Gastroesophageal sphincter (tissue), 3 donors: Measurements from ENCODE around the gene LIN7C.

Experiments
- EP300 ChIP-seq: sonication (generic); formaldehyde crosslinking; IDR thresholded peaks from one replicate; pipeline ENCODE4 v1.6.1; 2017; ENCODE audit warnings: antibody characterized with exemption, mild to moderate bottlenecking
- POLR2A ChIP-seq, 2 donors: fragments of 450-650 bp; IDR thresholded peaks; one replicate each; pipeline ENCODE4 v1.6.1; 2017; ENCODE audit warnings: antibody characterized with exemption in 2 of 2, mild to moderate bottlenecking in 2 of 2, moderate library complexity in 1 of 2
- POLR2AphosphoS5 ChIP-seq: sonication (generic); formaldehyde crosslinking; IDR thresholded peaks from one replicate; pipeline ENCODE4 v1.6.1; 2017; ENCODE audit warnings: antibody characterized with exemption
- TF ChIP-seq, protein P1 (sequence below), 4 experiments: fragments of 200-600 bp in 2 of 4; fragments of 450-650 bp in 2 of 4; sonication (generic) in 1 of 4; IDR thresholded peaks; one replicate each; pipeline ENCODE4 v1.5.1; 2017 to 2019; ENCODE audit warnings: antibody characterized with exemption in 4 of 4, mild to moderate bottlenecking in 2 of 4, moderate library complexity in 2 of 4

DNA sequence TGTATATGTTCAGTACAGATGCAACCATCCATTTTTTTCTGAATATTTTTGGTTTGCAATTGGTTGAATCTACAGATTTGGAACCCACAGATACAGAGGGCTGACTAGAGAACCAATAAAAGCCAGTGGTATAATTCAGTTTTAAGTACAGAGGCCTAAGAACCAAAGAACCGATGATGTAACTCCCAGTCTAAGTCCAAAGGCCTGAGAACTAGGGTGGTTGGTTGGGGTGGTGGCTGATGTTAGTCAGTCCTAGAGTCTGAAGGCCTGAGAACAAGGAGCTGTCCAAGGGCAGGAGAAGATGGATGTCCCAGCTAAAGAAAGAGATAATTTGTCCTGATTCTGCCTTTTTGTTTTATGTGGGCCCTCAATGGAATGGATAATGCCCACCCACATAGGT is 48.7 kb upstream of the LIN7C start:
- TF ChIP-seq EP300 (no peak), POLR2AphosphoS5 (no peak), POLR2A (IDR thresholded peaks at IDR 0.05) (no peak)
- TF ChIP-seq, protein P1, sequence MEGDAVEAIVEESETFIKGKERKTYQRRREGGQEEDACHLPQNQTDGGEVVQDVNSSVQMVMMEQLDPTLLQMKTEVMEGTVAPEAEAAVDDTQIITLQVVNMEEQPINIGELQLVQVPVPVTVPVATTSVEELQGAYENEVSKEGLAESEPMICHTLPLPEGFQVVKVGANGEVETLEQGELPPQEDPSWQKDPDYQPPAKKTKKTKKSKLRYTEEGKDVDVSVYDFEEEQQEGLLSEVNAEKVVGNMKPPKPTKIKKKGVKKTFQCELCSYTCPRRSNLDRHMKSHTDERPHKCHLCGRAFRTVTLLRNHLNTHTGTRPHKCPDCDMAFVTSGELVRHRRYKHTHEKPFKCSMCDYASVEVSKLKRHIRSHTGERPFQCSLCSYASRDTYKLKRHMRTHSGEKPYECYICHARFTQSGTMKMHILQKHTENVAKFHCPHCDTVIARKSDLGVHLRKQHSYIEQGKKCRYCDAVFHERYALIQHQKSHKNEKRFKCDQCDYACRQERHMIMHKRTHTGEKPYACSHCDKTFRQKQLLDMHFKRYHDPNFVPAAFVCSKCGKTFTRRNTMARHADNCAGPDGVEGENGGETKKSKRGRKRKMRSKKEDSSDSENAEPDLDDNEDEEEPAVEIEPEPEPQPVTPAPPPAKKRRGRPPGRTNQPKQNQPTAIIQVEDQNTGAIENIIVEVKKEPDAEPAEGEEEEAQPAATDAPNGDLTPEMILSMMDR (IDR thresholded peaks at IDR 0.05) = no peak
